Forelimb muscle (tissue), 1 donor: ENCODE data around the gene DOCK3. TPM values are rescaled to one million over a fixed set of nuclear protein-coding genes. Genes with fewer than 3 reads are reported as not detected.
"Not testable (repeated sequence)": the region's sequence is repeated elsewhere in the genome, so short reads cannot be mapped to it uniquely, and the experiment has no call there.

Experiments
- DNase-seq: peaks from one replicate; pipeline ENCODE4 v3.0.0-alpha.2; 2013; ENCODE audit warnings: low read depth
- polyA plus RNA-seq: library from polyadenylated mRNA; unstranded; fragments of 120-200 nt; gene quantifications from one replicate; pipeline ENCODE4 v1.2.1, GENCODE V29; 2013; ENCODE audit not compliant: insufficient read length

Gene DOCK3
- polyA plus RNA-seq, 1 donor, result 0.15 TPM

DNA sequence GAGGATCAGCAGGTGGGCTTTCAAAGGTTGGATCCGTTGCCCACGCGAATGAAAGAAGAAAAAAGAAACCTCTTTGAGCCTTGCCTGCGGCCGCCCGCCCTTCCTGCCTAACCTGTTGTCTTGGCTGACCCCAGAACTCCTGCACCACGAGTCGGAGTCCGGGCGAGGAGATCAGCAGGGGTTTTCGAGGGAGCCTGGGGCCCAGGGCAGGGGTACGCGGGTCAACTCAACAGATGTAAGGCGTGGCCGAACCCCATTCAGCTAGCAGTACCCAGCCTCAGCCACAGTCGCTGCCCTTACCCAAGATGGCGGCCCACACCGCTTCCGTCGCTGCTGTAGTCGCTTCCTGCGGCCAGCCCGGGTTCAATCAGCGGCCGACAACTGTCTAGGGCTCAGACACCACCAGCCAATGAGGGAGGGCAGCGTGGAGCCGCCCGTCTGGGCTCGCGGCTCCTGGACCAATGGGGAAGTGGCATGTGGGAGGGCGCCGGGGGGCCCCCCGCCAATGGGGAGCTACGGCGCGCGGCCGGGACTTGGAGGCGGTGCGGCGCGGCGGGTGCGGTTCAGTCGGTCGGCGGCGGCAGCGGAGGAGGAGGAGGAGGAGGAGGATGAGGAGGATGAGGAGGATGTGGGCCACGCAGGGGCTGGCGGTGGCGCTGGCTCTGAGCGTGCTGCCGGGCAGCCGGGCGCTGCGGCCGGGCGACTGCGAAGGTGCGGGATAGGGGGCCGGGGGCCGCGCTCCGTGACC, 710.2 kb downstream of the DOCK3 start, which contains the start of gene MANF:
TSS of gene MANF (plus strand) at position 566 of the 748 bp plus-strand sequence. CDS start at position 618, 52 bp downstream.
- DNase-seq, result peak; percentile 94

DNA sequence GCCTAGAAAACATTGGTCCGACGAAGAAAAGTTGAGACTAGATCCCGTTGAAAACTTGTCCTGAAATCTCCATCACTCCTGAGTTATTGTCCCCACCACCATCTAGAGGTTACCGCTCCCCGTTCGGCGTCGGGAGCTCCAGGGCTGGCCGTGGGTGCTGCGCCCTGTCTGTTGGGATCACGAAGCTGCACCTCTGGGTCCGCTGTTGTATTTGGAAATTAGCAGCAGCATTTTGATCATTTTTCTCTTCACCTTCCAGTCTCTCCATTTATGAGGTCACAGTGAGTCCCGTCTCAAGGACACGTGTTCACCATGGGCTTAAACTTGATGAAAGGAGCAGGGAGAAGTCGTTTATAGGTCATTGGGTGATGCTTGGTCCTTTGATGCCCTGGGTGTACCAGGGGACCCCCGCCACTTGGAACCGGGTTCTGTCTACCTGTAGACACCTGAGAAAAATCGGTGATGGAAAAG, 710.9 kb downstream of the DOCK3 start:
- DNase-seq, result no peak

GRCh38 chr3:51386159-51386851, 711.6 kb downstream of the DOCK3 start:
- DNase-seq, result no peak

DNA sequence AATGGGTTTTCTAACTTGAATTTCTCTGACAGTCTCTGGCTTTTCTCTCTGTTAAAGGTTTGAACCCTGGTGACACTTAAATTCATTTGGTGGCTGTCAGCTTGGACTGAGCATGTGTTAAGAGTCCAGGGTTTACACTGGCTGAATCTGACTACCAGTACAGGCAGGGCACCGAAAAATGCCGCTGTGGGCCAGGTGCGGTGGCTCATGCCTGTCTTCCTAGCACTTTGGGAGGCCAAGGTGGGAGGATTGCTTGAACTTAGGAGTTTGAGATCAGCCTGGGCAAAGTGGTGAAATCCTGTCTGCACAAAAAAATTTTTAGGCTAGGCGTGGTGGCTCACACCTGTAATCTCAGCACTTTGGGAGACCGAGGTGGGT, 712.1 kb downstream of the DOCK3 start:
- DNase-seq, result no peak

DNA sequence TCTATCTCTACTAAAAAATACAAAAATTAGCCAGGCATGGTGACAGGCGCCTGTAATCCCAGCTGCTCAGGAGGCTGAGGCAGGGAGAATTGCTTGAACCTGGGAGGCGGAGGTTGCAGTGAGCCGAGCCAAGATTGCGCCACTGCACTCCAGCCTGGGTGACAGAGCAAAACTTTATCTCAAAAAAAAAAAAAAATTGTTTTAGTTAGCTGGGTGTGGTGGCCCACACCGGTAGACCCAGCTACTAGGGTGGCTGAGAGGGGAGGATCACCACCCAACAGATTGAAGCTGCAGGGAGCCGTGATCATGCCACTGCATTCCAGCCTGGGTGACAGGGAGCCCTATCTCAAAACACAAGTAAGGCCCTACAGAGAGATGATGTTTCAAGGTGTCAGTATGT, 712.6 kb downstream of the DOCK3 start:
- DNase-seq, result not testable (repeated sequence)

DNA sequence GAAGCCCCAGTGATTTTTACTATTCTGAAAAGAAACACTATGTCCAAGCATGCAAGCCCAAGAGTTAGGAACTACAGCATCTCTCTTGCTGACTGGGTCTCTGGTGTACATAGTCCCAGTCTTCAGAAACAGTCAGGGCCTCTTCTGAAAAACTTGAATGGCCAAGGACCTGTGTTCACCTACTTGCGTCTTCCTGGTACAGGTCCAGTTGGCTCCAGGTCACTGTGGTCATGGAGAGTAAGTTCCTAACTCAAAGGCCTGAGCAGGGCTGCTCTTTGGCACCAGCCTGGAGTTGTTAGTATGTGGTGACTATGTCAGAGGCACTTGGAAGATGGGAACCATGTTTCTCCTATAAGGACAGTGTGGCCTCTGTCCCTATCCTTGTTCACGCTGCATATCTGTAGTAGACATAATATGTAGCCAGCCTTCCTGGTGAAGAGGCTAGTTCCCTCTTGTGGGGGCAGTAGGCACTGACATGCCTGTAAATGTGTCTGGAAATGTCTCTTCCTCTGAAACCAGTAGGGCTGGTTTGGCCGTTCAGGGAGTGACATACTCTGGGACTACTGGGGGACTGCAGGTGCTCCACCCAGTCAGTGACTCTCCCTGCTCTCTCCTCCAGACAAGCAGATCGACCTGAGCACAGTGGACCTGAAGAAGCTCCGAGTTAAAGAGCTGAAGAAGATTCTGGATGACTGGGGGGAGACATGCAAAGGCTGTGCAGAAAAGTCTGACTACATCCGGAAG, 713.7 kb downstream of the DOCK3 start:
- DNase-seq, result no peak

- no peak for DNase-seq
These were observed 714.9 kb downstream of the DOCK3 start for GRCh38 chr3:51389423-51390183.

DNA sequence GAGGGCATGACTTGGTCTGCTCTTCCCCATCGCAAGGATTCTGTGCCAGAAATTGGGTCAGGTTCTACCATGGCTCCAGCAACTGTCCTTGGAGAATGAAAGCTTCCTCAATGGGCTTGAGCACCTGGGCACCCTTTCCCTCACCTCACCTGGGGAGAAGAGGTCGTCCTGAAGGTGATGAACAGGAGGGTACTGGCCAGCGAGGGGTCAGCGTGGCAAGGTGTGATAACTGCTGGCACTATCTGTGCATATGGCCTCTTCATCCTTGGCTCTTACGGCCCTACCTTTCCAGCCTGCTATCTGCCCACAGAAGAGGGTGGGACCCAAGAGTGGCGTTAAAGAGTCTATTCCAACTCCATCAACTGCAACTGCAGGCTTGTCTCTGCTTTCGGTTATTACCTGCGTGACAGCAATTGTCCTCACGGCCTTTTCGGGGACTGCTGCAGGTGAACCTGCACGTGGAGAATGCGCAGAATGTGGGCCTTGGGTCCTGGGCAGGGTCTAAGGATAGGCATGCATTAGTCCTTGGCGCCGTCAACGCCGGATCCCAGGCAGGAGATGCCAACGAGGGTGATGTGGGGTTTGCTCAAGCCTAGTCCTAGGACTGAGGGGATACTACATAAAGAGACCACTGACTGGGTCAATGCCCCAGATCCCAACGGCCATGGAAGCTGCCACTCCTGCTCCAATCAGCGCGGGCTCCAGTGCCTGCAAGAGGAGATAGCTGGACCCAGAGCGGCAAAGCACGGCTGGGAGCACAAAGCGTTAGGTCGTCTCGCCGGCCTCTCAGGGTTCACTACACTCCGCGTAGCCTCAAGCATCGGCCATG, 715.7 kb downstream of the DOCK3 start:
- no peak for DNase-seq

- DNase-seq, result peak; percentile 89
These were observed 716.4 kb downstream of the DOCK3 start, which contains the start of gene RBM15B for GRCh38 chr3:51391075-51391565. Gene RBM15B (plus strand): TSS chr3:51391285. CDS start chr3:51391400, 115 bp downstream.

DNA sequence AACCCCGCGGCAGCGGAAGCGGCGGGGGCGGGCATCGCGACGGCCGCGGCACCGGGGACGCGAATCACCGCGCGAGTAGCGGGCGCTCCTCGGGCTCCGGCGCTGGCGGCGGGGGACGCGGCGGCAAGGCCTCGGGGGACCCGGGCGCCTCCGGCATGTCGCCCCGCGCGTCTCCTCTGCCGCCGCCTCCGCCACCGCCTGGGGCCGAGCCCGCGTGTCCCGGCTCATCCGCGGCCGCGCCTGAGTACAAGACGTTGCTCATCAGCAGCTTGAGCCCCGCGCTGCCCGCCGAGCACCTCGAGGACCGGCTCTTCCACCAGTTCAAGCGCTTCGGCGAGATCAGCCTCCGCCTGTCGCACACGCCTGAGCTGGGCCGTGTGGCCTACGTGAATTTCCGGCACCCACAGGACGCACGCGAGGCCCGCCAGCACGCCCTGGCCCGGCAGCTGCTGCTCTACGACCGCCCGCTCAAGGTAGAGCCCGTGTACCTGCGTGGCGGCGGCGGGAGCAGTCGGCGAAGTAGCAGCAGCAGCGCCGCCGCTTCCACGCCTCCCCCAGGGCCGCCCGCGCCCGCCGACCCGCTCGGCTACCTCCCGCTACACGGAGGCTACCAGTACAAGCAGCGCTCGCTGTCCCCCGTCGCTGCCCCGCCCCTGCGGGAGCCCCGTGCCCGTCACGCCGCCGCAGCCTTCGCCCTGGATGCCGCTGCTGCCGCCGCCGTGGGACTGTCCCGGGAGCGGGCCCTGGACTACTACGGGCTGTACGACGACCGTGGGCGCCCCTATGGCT, 717.0 kb downstream of the DOCK3 start:
- DNase-seq, result no peak

GRCh38 chr3:51392355-51393133, 717.8 kb downstream of the DOCK3 start:
- DNase-seq, result no peak

DNA sequence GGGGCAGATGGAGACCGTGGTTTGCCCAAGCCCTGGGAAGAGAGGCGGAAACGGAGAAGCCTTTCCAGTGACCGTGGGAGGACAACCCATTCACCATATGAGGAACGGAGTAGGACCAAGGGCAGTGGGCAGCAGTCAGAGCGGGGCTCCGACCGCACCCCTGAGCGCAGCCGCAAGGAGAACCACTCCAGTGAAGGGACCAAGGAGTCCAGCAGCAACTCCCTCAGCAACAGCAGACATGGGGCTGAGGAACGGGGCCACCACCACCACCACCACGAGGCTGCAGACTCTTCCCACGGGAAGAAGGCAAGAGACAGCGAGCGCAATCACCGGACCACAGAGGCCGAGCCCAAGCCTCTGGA, 718.4 kb downstream of the DOCK3 start:
- DNase-seq, result no peak

- DNase-seq, result no peak
These were observed 718.8 kb downstream of the DOCK3 start for GRCh38 chr3:51393564-51393963.

DNA sequence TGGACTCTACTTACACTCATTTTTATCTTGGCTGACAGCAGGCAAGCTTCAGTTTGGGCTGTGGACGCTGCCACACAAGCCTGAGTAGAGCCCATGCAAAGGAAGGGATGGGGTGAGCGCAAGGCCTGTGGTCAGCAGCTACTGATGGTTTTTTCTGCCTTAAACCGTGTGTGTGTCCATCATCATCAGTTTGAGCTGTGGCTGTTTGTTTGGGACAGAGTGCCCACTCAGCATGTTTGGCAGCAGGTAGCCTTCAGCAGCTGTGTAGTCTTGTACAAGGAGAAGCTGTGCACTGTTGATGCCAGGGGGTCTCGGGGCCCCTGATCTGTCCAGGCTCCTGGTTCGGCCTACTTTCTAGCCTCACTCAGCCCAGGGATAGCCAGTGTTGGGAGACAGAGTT, 719.8 kb downstream of the DOCK3 start:
- no peak for DNase-seq

DNA sequence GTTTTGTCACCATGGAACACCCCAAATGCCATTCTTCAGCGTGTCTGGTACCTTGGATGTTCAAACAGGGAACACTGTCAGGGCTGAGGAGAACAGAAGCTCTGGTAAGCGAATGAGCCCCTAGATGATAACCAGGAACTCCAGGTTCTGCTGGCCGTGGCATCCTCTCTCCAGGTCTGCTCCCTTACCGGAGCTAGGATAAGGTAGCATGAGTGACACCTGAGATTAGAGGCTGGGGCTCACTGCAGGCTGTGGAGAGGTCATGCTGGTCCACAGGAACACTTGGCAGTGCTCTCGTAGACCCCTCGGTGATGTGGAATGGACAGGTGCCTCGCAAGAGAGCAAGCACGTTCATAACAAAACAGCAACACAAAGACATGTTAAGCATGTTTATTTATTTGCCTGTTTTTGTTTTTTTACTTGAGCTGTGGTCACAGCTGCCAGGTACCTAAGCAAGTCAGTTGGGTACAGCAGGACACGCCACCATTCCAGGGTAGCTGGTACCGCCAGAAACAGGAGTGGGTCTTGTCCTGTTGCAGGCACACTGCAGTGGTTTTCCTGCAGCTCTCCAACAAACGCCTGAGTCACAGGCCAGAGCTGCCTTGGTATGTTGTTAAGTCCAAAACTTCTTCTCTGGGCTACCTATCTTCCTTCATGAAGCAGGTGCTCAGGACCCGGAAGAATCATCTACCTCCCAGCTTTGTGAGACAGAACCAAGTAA, 720.9 kb downstream of the DOCK3 start:
- no peak for DNase-seq

- no peak for DNase-seq
These were observed 721.7 kb downstream of the DOCK3 start for GRCh38 chr3:51396401-51396800.

- DNase-seq, result no peak
These were observed 722.7 kb downstream of the DOCK3 start for GRCh38 chr3:51397392-51397791.
